SK-N-SH treated with all-trans-retinoic acid at 6 μM for 48 hours (cell line): ENCODE data around the gene PARD3.

Experiments
- ATAC-seq: fragments of 200-7000 bp; cut with Tn5 transposase; 3 replicates; pipeline ENCODE4 v1.9.1; 2020; ENCODE audit warnings: mild to moderate bottlenecking, moderate library complexity
- ARNTL ChIP-seq: fragments of 450-650 bp; formaldehyde crosslinking; IDR thresholded peaks from 2 replicates; pipeline ENCODE4 v1.5.0; 2020; ENCODE audit warnings: low read depth, mild to moderate bottlenecking, moderate library complexity, borderline replicate concordance
- BACH2 ChIP-seq: fragments of 250-450 bp; sonication (Bioruptor Pico); IDR thresholded peaks from 2 replicates; pipeline ENCODE4 v1.9.0; 2021; ENCODE audit warnings: mild to moderate bottlenecking, borderline replicate concordance
- CREB5 ChIP-seq: fragments of 250-450 bp; sonication (Bioruptor Pico); IDR thresholded peaks from 2 replicates; pipeline ENCODE4 v1.5.1; 2020; ENCODE audit warnings: low read depth, mild to moderate bottlenecking, moderate library complexity
- CSDC2 ChIP-seq: fragments of 250-450 bp; sonication (Bioruptor Pico); IDR thresholded peaks from 2 replicates; pipeline ENCODE4 v1.5.0; 2020; ENCODE audit warnings: mild to moderate bottlenecking, moderate library complexity
- CSRNP3 ChIP-seq: fragments of 250-450 bp; sonication (Bioruptor Pico); IDR thresholded peaks from 2 replicates; pipeline ENCODE4 v1.5.1; 2021; ENCODE audit warnings: mild to moderate bottlenecking, moderate library complexity
- GLIS3 ChIP-seq: fragments of 250-450 bp; sonication (Bioruptor Pico); IDR thresholded peaks from 2 replicates; pipeline ENCODE4 v1.5.0; 2020; ENCODE audit warnings: mild to moderate bottlenecking, moderate library complexity
- ISL1 ChIP-seq: fragments of 250-450 bp; sonication (Bioruptor Pico); IDR thresholded peaks from 2 replicates; pipeline ENCODE4 v2.1.2; 2022; ENCODE audit warnings: mild to moderate bottlenecking, moderate library complexity
- OSR1 ChIP-seq: fragments of 250-450 bp; sonication (Bioruptor Pico); IDR thresholded peaks from 2 replicates; pipeline ENCODE4 v1.8.0; 2022; ENCODE audit warnings: moderate library complexity, mild to moderate bottlenecking, inconsistent platforms
- PATZ1 ChIP-seq: fragments of 250-450 bp; sonication (Bioruptor Pico); IDR thresholded peaks from 2 replicates; pipeline ENCODE4 v1.8.0; 2020; ENCODE audit warnings: mild to moderate bottlenecking, moderate library complexity, borderline replicate concordance
- POU6F1 ChIP-seq: fragments of 250-450 bp; sonication (Bioruptor Pico); IDR thresholded peaks from 2 replicates; pipeline ENCODE4 v1.8.0; 2021; ENCODE audit warnings: low read depth, mild to moderate bottlenecking, moderate library complexity, borderline replicate concordance
- PPARA ChIP-seq: fragments of 250-450 bp; sonication (Bioruptor Pico); IDR thresholded peaks from 2 replicates; pipeline ENCODE4 v1.5.0; 2020; ENCODE audit warnings: mild to moderate bottlenecking, borderline replicate concordance
- RARB ChIP-seq: fragments of 250-450 bp; sonication (Bioruptor Pico); IDR thresholded peaks from 2 replicates; pipeline ENCODE4 v1.8.0; 2021; ENCODE audit warnings: mild to moderate bottlenecking, moderate library complexity
- SNAI2 ChIP-seq: fragments of 250-450 bp; sonication (Bioruptor Pico); IDR thresholded peaks from 2 replicates; pipeline ENCODE4 v1.5.0; 2020; ENCODE audit warnings: mild to moderate bottlenecking, moderate library complexity
- TCF4 ChIP-seq: fragments of 250-450 bp; sonication (Bioruptor Pico); IDR thresholded peaks from 2 replicates; pipeline ENCODE4 v1.8.0; 2021; ENCODE audit warnings: mild to moderate bottlenecking, moderate library complexity, borderline replicate concordance
- TOX ChIP-seq: fragments of 250-450 bp; sonication (Bioruptor Pico); IDR thresholded peaks from 2 replicates; pipeline ENCODE4 v1.8.0; 2021; ENCODE audit warnings: mild to moderate bottlenecking, moderate library complexity, borderline replicate concordance
- TSHZ2 ChIP-seq: fragments of 250-450 bp; sonication (Bioruptor Pico); IDR thresholded peaks from 2 replicates; pipeline ENCODE4 v1.5.0; 2020; ENCODE audit warnings: mild to moderate bottlenecking, moderate library complexity
- ZC3H10 ChIP-seq: fragments of 250-450 bp; sonication (Bioruptor Pico); IDR thresholded peaks from 2 replicates; pipeline ENCODE4 v1.5.1; 2021; ENCODE audit warnings: mild to moderate bottlenecking, moderate library complexity
- ZFP3 ChIP-seq: fragments of 250-450 bp; sonication (Bioruptor Pico); IDR thresholded peaks from 2 replicates; pipeline ENCODE4 v1.5.0; 2020; ENCODE audit warnings: mild to moderate bottlenecking, moderate library complexity
- ZFP30 ChIP-seq: fragments of 450-650 bp; formaldehyde crosslinking; IDR thresholded peaks from 2 replicates; pipeline ENCODE4 v1.5.0; 2022; ENCODE audit warnings: mild to moderate bottlenecking, moderate library complexity
- ZNF565 ChIP-seq: fragments of 450-650 bp; formaldehyde crosslinking; conservative IDR thresholded peaks from 2 replicates; pipeline ENCODE4 v1.5.0; 2020; ENCODE audit warnings: low read depth, mild to moderate bottlenecking, moderate library complexity
- ZNF70 ChIP-seq: fragments of 450-650 bp; formaldehyde crosslinking; IDR thresholded peaks from 2 replicates; pipeline ENCODE4 v1.5.0; 2020; ENCODE audit warnings: mild to moderate bottlenecking, moderate library complexity
- ZNF8 ChIP-seq: fragments of 450-650 bp; formaldehyde crosslinking; IDR thresholded peaks from 2 replicates; pipeline ENCODE4 v1.5.0; 2020; ENCODE audit warnings: mild to moderate bottlenecking, moderate library complexity

PARD3 gene

GRCh38 chr10:34426041-34426440 is 389.1 kb downstream of the PARD3 start:
- no peak for ATAC-seq

GRCh38 chr10:34423673-34424625 is 391.1 kb downstream of the PARD3 start:
- TF ChIP-seq ZC3H10 (CRISPR knock-in tag) (no peak), ZFP3 (CRISPR knock-in tag) (no peak), CSRNP3 (CRISPR knock-in tag) (no peak)
- TF ChIP-seq, all 23 proteins: peak for 0
- ATAC-seq: no peak

More at GRCh38 chr10:34426041-34426440, 389.1 kb downstream of the PARD3 start:
- no peak for TF ChIP-seq BACH2 (CRISPR knock-in tag)
- no peak for TF ChIP-seq TOX
- TF ChIP-seq ZFP3 (CRISPR knock-in tag): no peak
- no peak for TF ChIP-seq ZFP30 (CRISPR knock-in tag)
- no peak for TF ChIP-seq ISL1
- TF ChIP-seq SNAI2 (CRISPR knock-in tag): no peak
- TF ChIP-seq CSDC2 (CRISPR knock-in tag): no peak
- no peak for TF ChIP-seq ZNF8 (CRISPR knock-in tag)
- no peak for TF ChIP-seq ARNTL (CRISPR knock-in tag)
- no peak for TF ChIP-seq RARB (CRISPR knock-in tag)
- no peak for TF ChIP-seq PATZ1 (CRISPR knock-in tag)
- TF ChIP-seq ZNF565: no peak
- no peak for TF ChIP-seq ZC3H10 (CRISPR knock-in tag)

- ATAC-seq: no peak
- TF ChIP-seq CSDC2 (CRISPR knock-in tag) (no peak), TOX (no peak)
Observed at GRCh38 chr10:34420795-34421194, 394.3 kb downstream of the PARD3 start.

GRCh38 chr10:34420273-34420672 is 394.8 kb downstream of the PARD3 start:
- ATAC-seq: no peak
- no peak for TF ChIP-seq ZNF565
- no peak for TF ChIP-seq PATZ1 (CRISPR knock-in tag)
- no peak for TF ChIP-seq POU6F1 (CRISPR knock-in tag)
- no peak for TF ChIP-seq GLIS3 (CRISPR knock-in tag)
- TF ChIP-seq ARNTL (CRISPR knock-in tag): no peak
- TF ChIP-seq OSR1: no peak
- no peak for TF ChIP-seq RARB (CRISPR knock-in tag)
- no peak for TF ChIP-seq ZFP3 (CRISPR knock-in tag)
- no peak for TF ChIP-seq ZNF70
- TF ChIP-seq TSHZ2: no peak
- no peak for TF ChIP-seq ZFP30 (CRISPR knock-in tag)
- TF ChIP-seq PPARA (CRISPR knock-in tag): no peak
- TF ChIP-seq TCF4 (CRISPR knock-in tag): no peak
- no peak for TF ChIP-seq BACH2 (CRISPR knock-in tag)
- no peak for TF ChIP-seq CREB5
